ENCODE data around the gene FBXW7.

- no peak for TF ChIP-seq POLR2A (IDR thresholded peaks at IDR 0.05)
- TF ChIP-seq, protein P1, sequence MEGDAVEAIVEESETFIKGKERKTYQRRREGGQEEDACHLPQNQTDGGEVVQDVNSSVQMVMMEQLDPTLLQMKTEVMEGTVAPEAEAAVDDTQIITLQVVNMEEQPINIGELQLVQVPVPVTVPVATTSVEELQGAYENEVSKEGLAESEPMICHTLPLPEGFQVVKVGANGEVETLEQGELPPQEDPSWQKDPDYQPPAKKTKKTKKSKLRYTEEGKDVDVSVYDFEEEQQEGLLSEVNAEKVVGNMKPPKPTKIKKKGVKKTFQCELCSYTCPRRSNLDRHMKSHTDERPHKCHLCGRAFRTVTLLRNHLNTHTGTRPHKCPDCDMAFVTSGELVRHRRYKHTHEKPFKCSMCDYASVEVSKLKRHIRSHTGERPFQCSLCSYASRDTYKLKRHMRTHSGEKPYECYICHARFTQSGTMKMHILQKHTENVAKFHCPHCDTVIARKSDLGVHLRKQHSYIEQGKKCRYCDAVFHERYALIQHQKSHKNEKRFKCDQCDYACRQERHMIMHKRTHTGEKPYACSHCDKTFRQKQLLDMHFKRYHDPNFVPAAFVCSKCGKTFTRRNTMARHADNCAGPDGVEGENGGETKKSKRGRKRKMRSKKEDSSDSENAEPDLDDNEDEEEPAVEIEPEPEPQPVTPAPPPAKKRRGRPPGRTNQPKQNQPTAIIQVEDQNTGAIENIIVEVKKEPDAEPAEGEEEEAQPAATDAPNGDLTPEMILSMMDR (IDR thresholded peaks at IDR 0.05) = no peak
Observed at GRCh38 chr4:152522754-152523153, 13.1 kb downstream of the FBXW7 start.

All from transverse colon (tissue), 3 donors.